Testis (tissue), 5 donors: ENCODE results near the gene ZMIZ2. TPM values are rescaled to one million over a fixed set of nuclear protein-coding genes. Genes with fewer than 3 reads are reported as not detected.
"Not testable (repeated sequence)": the region's sequence is repeated elsewhere in the genome, so short reads cannot be mapped to it uniquely, and the experiment has no call there.

Experiments used
- DNase-seq: peaks from one replicate; pipeline ENCODE4 v3.0.0-alpha.2; 2019
- H3K27ac ChIP-seq, 2 donors: fragments of 200-600 bp; sonication (generic); one replicate each; pipeline ENCODE4 v1.5.1; 2019
- H3K27me3 ChIP-seq: fragments of 200-600 bp; sonication (generic); one replicate; pipeline ENCODE4 v1.5.1; 2019
- H3K36me3 ChIP-seq: fragments of 200-600 bp; sonication (generic); one replicate; pipeline ENCODE4 v1.5.1; 2017; ENCODE audit warnings: low read depth; ENCODE audit errors: missing control alignments
- H3K4me1 ChIP-seq: fragments of 200-600 bp; sonication (generic); one replicate; pipeline ENCODE4 v1.5.1; 2019
- H3K4me3 ChIP-seq, 2 donors: fragments of 200-600 bp; sonication (generic); one replicate each; pipeline ENCODE4 v1.5.1; 2017 to 2019
- H3K9me3 ChIP-seq: fragments of 200-600 bp; sonication (generic); one replicate; pipeline ENCODE4 v1.5.1; 2017
- POLR2A ChIP-seq: fragments of 450-650 bp; IDR thresholded peaks from one replicate; pipeline ENCODE4 v1.6.1; 2017; ENCODE audit warnings: antibody characterized with exemption, mild to moderate bottlenecking, moderate library complexity
- WGBS, 2 donors: methylation state at CpG; one replicate each; pipeline ENCODE4 v1.1.5; 2018; 5-methylcytosine and 5-hydroxymethylcytosine counted together
- intact Hi-C: fragments of 100-400 bp; cut with DNase I; formaldehyde crosslinking; loops from one replicate; pipeline ENCODE4 v1.15.1; 2023; ENCODE audit warnings: low total_unique reads
- long read RNA-seq, 2 donors: transcript quantifications; one replicate each; lab custom pipeline, GENCODE V29; 2026
- polyA plus RNA-seq: library from polyadenylated mRNA; stranded (reverse); fragments of 350-450 nt; fragmentation: Illumina TruSeq; extraction: RNeasy Lipid Tissue Mini Kit (QIAGEN cat#74804); gene quantifications from one replicate; pipeline ENCODE4 v1.2.3, GENCODE V29; 2014; ENCODE audit warnings: low read depth, low replicate concordance; ENCODE audit not compliant: insufficient read depth
- total RNA-seq, 2 donors: library from RNA; depleted of rRNA; stranded (reverse); fragments of >200 nt; gene quantifications; one replicate each; pipeline ENCODE4 v1.2.3, GENCODE V29; 2016
- TF ChIP-seq, protein P1 (sequence below), 3 experiments: fragments of 450-650 bp in 2 of 3; fragments of 200-600 bp in 1 of 3; sonication (generic) in 1 of 3; IDR thresholded peaks; one replicate each; pipeline ENCODE4 v1.5.1; 2016 to 2019; ENCODE audit warnings: antibody characterized with exemption in 3 of 3, mild to moderate bottlenecking in 2 of 3, moderate library complexity in 1 of 3

ZMIZ2 gene, protein sequence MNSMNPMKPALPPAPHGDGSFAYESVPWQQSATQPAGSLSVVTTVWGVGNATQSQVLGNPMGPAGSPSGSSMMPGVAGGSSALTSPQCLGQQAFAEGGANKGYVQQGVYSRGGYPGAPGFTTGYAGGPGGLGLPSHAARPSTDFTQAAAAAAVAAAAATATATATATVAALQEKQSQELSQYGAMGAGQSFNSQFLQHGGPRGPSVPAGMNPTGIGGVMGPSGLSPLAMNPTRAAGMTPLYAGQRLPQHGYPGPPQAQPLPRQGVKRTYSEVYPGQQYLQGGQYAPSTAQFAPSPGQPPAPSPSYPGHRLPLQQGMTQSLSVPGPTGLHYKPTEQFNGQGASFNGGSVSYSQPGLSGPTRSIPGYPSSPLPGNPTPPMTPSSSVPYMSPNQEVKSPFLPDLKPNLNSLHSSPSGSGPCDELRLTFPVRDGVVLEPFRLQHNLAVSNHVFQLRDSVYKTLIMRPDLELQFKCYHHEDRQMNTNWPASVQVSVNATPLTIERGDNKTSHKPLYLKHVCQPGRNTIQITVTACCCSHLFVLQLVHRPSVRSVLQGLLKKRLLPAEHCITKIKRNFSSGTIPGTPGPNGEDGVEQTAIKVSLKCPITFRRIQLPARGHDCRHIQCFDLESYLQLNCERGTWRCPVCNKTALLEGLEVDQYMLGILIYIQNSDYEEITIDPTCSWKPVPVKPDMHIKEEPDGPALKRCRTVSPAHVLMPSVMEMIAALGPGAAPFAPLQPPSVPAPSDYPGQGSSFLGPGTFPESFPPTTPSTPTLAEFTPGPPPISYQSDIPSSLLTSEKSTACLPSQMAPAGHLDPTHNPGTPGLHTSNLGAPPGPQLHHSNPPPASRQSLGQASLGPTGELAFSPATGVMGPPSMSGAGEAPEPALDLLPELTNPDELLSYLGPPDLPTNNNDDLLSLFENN
- total RNA-seq (10 to 100 TPM; 47.9 to 85.9 TPM), polyA plus RNA-seq (86.6 TPM)
- long read RNA-seq, donor 1, partial matches to known transcripts, result 19 of 30 reads
- long read RNA-seq, donor 1, other reads (novel, unspliced or antisense), result 6 of 30 reads
- long read RNA-seq, donor 2, partial matches to known transcripts, result 5 of 6 reads
- long read RNA-seq, donor 2, other reads (novel, unspliced or antisense), result 0 of 6 reads

DNA sequence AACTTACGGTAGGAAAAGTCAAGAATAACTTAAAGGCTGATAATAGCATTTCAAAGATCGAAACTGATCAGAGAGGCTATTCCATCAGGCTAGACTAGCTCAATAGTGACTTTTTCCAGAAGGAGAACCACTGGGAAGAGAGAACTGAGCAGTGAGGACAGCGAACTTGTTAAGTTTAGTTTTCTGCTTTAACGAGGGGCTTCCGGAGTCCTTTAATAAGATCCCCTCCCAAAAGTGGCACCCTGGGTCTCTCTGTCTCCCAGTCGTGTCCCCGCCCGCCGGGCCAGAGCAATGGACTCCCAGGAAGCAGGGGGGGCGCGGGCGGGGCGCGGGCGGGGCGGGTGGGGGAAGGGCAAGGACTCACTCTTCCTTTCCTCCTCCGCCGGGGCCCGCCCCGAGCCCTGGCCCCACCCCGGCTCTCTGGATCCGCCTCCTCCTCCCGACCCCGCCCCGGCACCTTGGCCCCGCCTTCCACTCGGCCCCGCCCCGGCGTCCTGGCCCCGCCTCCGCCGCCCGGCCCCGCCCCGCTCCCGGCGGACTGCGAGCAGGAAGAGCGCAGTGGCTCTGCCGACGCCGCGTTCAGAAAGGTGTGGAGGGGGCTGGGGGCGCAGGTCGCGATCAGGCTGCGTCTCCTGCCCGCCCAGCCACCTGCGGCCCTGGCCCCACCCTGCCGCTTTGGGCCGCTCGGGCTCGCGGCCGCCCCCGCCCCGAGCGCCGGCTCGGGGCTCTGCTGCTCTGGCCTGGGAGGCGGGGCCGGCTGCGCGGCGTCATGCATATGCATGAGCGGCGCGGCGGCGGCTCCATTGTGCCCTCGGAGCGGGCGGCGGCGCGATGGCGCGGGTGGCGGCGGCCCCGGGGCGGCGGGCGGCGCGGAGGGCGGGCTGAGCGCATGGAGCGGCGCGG lies at the start of gene ZMIZ2:
TSS of gene ZMIZ2 (plus strand) at position 803 of the 903 bp plus-strand sequence. CDS start 7,403 bp downstream, outside the sequence.
- peak within 1 kb of the TSS; percentile 82 to 96 for H3K27ac ChIP-seq
- 1 to 2% methylated on average over 10 to 46 of the region's 92 CpGs for WGBS, 2 donors
- no peaks in the 10 kb centered on the region for H3K27me3 ChIP-seq
- DNase-seq, result peak; percentile 94
- TF ChIP-seq POLR2A, result peak; percentile 11
- TF ChIP-seq, protein P1, sequence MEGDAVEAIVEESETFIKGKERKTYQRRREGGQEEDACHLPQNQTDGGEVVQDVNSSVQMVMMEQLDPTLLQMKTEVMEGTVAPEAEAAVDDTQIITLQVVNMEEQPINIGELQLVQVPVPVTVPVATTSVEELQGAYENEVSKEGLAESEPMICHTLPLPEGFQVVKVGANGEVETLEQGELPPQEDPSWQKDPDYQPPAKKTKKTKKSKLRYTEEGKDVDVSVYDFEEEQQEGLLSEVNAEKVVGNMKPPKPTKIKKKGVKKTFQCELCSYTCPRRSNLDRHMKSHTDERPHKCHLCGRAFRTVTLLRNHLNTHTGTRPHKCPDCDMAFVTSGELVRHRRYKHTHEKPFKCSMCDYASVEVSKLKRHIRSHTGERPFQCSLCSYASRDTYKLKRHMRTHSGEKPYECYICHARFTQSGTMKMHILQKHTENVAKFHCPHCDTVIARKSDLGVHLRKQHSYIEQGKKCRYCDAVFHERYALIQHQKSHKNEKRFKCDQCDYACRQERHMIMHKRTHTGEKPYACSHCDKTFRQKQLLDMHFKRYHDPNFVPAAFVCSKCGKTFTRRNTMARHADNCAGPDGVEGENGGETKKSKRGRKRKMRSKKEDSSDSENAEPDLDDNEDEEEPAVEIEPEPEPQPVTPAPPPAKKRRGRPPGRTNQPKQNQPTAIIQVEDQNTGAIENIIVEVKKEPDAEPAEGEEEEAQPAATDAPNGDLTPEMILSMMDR (IDR thresholded peaks at IDR 0.05), result no peak
- no peaks in the 10 kb centered on the region for H3K36me3 ChIP-seq
- intact Hi-C loops, result no loop called here
- H3K9me3 ChIP-seq, result no peaks in the 10 kb centered on the region
- peak within 1 kb of the TSS; percentile 71 to 79 for H3K4me3 ChIP-seq
- H3K4me1 ChIP-seq, result peaks cover 21% of the 10 kb centered on the region

DNA sequence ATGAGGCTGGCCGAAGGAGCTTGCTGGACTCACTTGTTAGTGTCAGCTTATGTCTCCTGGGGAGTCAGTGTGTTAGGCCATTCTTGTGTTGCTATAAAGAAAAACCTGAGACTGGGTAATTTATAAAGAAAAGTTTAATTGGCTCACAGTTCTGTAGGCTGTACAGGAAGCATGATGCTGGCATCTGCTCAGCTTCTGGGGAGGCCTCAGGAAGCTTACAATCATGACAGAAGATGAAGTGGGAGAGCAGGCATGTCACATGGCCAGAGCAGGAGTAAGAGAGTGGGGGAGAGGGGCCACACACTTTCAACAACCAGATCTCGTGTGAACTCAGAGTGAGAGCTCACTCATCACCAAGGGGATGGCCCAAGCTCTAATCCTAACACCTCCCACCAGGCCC lies 49.0 kb upstream of the ZMIZ2 start:
- H3K4me3 ChIP-seq, H3K27me3 ChIP-seq, H3K9me3 ChIP-seq, H3K36me3 ChIP-seq, H3K27ac ChIP-seq, intact Hi-C loops, H3K4me1 ChIP-seq, DNase-seq: not testable (repeated sequence)
- WGBS, 2 donors, result 95% methylated on average over 2 of the region's 2 CpGs

DNA sequence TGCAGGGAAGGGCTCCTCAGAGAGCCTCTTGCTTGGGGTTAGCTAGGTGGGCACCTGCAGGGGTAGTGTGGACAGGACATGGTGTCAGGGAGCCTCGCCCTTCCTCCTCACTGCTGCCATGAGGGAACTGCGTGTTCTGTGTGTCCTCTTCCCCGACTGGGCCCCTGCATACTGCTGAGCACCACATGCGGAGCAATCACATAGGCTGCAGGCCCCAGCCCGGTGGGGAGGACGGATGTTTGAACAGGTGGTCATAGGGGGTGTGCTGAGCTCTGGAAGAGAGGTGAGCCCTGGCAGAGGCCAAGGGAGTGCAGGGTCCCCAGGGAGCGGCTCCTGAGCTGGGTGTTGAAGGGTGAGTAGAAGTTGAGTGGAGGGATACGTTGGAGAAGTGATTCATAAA lies 48.3 kb upstream of the ZMIZ2 start:
- Histone ChIP-seq H3K36me3 (no peaks in the 10 kb centered on the region), H3K9me3 (no peaks in the 10 kb centered on the region), H3K27ac (no peak overlapping the region), H3K4me1 (no peaks in the 10 kb centered on the region), H3K4me3 (no peak overlapping the region), H3K27me3 (no peaks in the 10 kb centered on the region)
- no peak for DNase-seq
- 90 to 92% methylated on average over 8 of the region's 8 CpGs for WGBS, 2 donors
- intact Hi-C loops, result no loop called here
- TF ChIP-seq, protein P1 (IDR thresholded peaks at IDR 0.05), result no peak
- TF ChIP-seq POLR2A, result no peak

DNA sequence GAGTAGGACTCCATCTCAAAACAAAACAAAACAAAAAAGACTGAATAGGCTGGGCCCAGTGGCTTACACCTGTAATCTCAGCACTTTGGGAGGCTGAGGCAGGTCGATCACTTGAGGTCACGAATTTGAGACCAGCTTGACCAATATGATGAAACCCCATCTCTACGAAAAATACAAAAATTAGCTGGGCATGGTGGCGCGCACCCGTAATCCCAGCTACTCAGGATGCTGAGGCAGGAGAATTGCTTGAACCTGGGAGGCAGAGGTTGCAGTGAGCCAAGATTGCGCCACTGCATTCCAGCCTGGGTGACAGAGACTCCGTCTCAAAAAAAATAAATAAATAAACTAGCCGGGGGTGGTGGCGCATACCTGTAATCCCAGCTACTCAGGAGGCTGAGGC lies 45.3 kb upstream of the ZMIZ2 start:
- 94 to 95% methylated on average over 10 of the region's 10 CpGs for WGBS, 2 donors
- DNase-seq, H3K36me3 ChIP-seq, H3K27me3 ChIP-seq, H3K9me3 ChIP-seq, H3K27ac ChIP-seq, intact Hi-C loops, H3K4me3 ChIP-seq, H3K4me1 ChIP-seq: not testable (repeated sequence)

GRCh38 chr7:44703921-44704320 lies 44.7 kb upstream of the ZMIZ2 start:
- DNase-seq, result no peak
- Histone ChIP-seq H3K27ac (no peak overlapping the region), H3K4me3 (no peak overlapping the region), H3K9me3 (no peaks in the 10 kb centered on the region), H3K27me3 (no peaks in the 10 kb centered on the region), H3K4me1 (no peaks in the 10 kb centered on the region), H3K36me3 (no peaks in the 10 kb centered on the region)
- intact Hi-C loops, result no loop called here
- WGBS, 2 donors, result 54 to 76% methylated on average over 1 of the region's 1 CpG
- no peak for TF ChIP-seq POLR2A
- TF ChIP-seq, protein P1 (IDR thresholded peaks at IDR 0.05), result no peak
